Putamen (tissue), 1 donor: ENCODE results near the gene CCDC71L.

Experiments used
- DNase-seq: peaks from one replicate; pipeline ENCODE4 v3.0.0-alpha.2; 2016; ENCODE audit warnings: low spot score

CCDC71L gene

GRCh38 chr7:106625678-106626301 is 35.2 kb downstream of the CCDC71L start:
- DNase-seq: no peak

- DNase-seq: no peak
These were observed 37.1 kb downstream of the CCDC71L start for GRCh38 chr7:106623853-106624252.

- DNase-seq: no peak
These were observed 37.7 kb downstream of the CCDC71L start for GRCh38 chr7:106623315-106623660.

- DNase-seq: no peak
These were observed 38.2 kb downstream of the CCDC71L start for GRCh38 chr7:106622654-106623314.

GRCh38 chr7:106621393-106622132 is 39.4 kb downstream of the CCDC71L start:
- DNase-seq: no peak

- no peak for DNase-seq
These were observed 40.3 kb downstream of the CCDC71L start for GRCh38 chr7:106620676-106621075.

- DNase-seq: no peak
These were observed 40.9 kb downstream of the CCDC71L start for GRCh38 chr7:106620034-106620433.

- no peak for DNase-seq
These were observed 41.7 kb downstream of the CCDC71L start for GRCh38 chr7:106619213-106619612.

GRCh38 chr7:106618480-106618879 is 42.5 kb downstream of the CCDC71L start:
- DNase-seq: no peak

GRCh38 chr7:106617860-106618259 is 43.1 kb downstream of the CCDC71L start:
- no peak for DNase-seq

GRCh38 chr7:106616708-106617051 is 44.3 kb downstream of the CCDC71L start:
- no peak for DNase-seq

- DNase-seq: no peak
These were observed 44.9 kb downstream of the CCDC71L start for GRCh38 chr7:106615808-106616707.

GRCh38 chr7:106614751-106615150 is 46.2 kb downstream of the CCDC71L start:
- DNase-seq: no peak

GRCh38 chr7:106613848-106614560 is 47.0 kb downstream of the CCDC71L start:
- DNase-seq: no peak

- no peak for DNase-seq
These were observed 47.7 kb downstream of the CCDC71L start for GRCh38 chr7:106613279-106613678.

GRCh38 chr7:106612432-106612831 is 48.5 kb downstream of the CCDC71L start:
- DNase-seq: no peak

GRCh38 chr7:106611911-106612310 is 49.0 kb downstream of the CCDC71L start:
- DNase-seq: no peak

- no peak for DNase-seq
These were observed 49.7 kb downstream of the CCDC71L start for GRCh38 chr7:106610996-106611886.

GRCh38 chr7:106609416-106609815 is 51.5 kb downstream of the CCDC71L start:
- no peak for DNase-seq

- DNase-seq: no peak
These were observed 52.3 kb downstream of the CCDC71L start for GRCh38 chr7:106608661-106609060.
